Mammary microvascular endothelial cell (primary cell): ENCODE data around the gene CYYR1. TPM values are rescaled to one million over a fixed set of nuclear protein-coding genes. Genes with fewer than 3 reads are reported as not detected.

ENCODE experiments used
- total RNA-seq: library from RNA; depleted of rRNA; stranded (reverse); fragments of >200 nt; gene quantifications from 2 replicates; pipeline ENCODE4 v1.2.3, GENCODE V29; 2015

CYYR1 gene
- 22.7 and 28.9 TPM in 2 replicates for total RNA-seq

DNA sequence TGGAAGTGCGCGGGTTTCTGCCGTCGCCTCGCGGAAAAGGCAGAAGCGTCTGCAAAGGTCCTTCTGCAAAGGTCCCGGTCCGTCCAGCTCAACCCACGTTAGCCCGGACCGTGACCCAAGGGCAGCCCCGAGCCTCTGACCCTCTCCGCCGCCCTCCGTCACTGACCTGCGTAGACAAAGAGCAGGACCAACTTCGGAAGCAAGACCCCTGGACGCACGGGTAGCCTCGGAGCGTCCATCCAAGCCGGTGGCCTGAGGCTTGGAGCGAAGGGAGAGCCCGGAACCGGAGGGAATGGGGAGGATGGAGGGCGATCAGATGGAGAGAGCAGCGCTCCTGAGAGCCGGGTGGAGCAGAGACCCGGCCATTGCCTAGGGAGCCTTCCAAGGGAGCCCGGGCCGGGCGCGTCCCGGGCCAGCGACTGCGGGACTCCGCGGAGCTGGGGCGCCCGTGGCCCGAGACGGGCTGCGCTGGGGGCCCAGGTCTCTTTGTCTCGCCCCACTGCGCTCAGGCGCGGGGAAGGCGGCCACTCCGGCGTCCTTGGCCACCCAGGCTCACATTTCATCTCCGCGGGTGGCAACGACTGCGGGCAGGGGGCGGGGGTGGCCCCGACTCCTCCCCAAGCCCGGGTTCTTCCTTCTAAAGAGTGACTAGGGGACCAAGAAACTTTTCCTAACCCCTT is at the start of gene CYYR1:
Gene CYYR1, minus strand, starts transcription at position 585 of the 680 bp plus-strand sequence. Its CDS starts 346 bp downstream, at position 239.

